ENCODE measurements around the gene PCBP3.
"Not testable (repeated sequence)": the region's sequence is repeated elsewhere in the genome, so short reads cannot be mapped to it uniquely, and the experiment has no call there.

Gene PCBP3

GRCh38 chr21:45945066-45945867 lies 301.7 kb downstream of the PCBP3 start:
- Histone ChIP-seq H3K36me3 (ENCODE audit: insufficient read depth, low read length) (no peaks in the 10 kb centered on the region), H3K4me1 (ENCODE audit: control insufficient read depth, insufficient read depth, low read length) (peaks cover 13% of the 10 kb centered on the region), H3K4me2 (ENCODE audit: low read length) (no peak overlapping the region), H3K4me3 (ENCODE audit: low read length) (no peak overlapping the region), H3K9ac (ENCODE audit: low read depth, low read length) (no peak overlapping the region), H3K9me3 (replicated peaks; ENCODE audit: low read length) (no peaks in the 10 kb centered on the region), H3K27me3 (ENCODE audit: control insufficient read depth, insufficient read depth, low read length) (peaks cover 25% of the 10 kb centered on the region)

- H3K27me3 ChIP-seq (ENCODE audit: control insufficient read depth, insufficient read depth, low read length): peaks cover 29% of the 10 kb centered on the region
- H3K4me3 ChIP-seq (ENCODE audit: low read length): no peak overlapping the region
- no peak overlapping the region for H3K4me2 ChIP-seq (ENCODE audit: low read length)
- no peak overlapping the region for H3K9ac ChIP-seq (ENCODE audit: low read depth, low read length)
- H3K36me3 ChIP-seq (ENCODE audit: insufficient read depth, low read length): no peaks in the 10 kb centered on the region
- peaks cover 18% of the 10 kb centered on the region for H3K4me1 ChIP-seq (ENCODE audit: control insufficient read depth, insufficient read depth, low read length)
- H3K9me3 ChIP-seq (replicated peaks; ENCODE audit: low read length): no peaks in the 10 kb centered on the region
Measured at GRCh38 chr21:45945868-45946210, 302.3 kb downstream of the PCBP3 start.

GRCh38 chr21:45947296-45947695 lies 303.8 kb downstream of the PCBP3 start:
- H3K9me3 ChIP-seq (replicated peaks; ENCODE audit: low read length): no peaks in the 10 kb centered on the region
- H3K9ac ChIP-seq (ENCODE audit: low read depth, low read length): no peak overlapping the region
- no peak overlapping the region for H3K4me2 ChIP-seq (ENCODE audit: low read length)
- no peaks in the 10 kb centered on the region for H3K36me3 ChIP-seq (ENCODE audit: insufficient read depth, low read length)
- H3K4me3 ChIP-seq (ENCODE audit: low read length): no peak overlapping the region
- H3K27me3 ChIP-seq (ENCODE audit: control insufficient read depth, insufficient read depth, low read length): peaks cover 36% of the 10 kb centered on the region
- H3K4me1 ChIP-seq (ENCODE audit: control insufficient read depth, insufficient read depth, low read length): peaks cover 26% of the 10 kb centered on the region

- no peaks in the 10 kb centered on the region for H3K36me3 ChIP-seq (ENCODE audit: insufficient read depth, low read length)
- H3K27me3 ChIP-seq (ENCODE audit: control insufficient read depth, insufficient read depth, low read length): peaks cover 36% of the 10 kb centered on the region
- H3K4me2 ChIP-seq (ENCODE audit: low read length): no peak overlapping the region
- H3K4me1 ChIP-seq (ENCODE audit: control insufficient read depth, insufficient read depth, low read length): peaks cover 26% of the 10 kb centered on the region
- H3K4me3 ChIP-seq (ENCODE audit: low read length): no peak overlapping the region
- no peaks in the 10 kb centered on the region for H3K9me3 ChIP-seq (replicated peaks; ENCODE audit: low read length)
- H3K9ac ChIP-seq (ENCODE audit: low read depth, low read length): no peak overlapping the region
Measured at GRCh38 chr21:45947716-45948255, 304.3 kb downstream of the PCBP3 start.

- Histone ChIP-seq H3K36me3 (ENCODE audit: insufficient read depth, low read length) (no peaks in the 10 kb centered on the region), H3K4me2 (ENCODE audit: low read length) (no peak overlapping the region), H3K9ac (ENCODE audit: low read depth, low read length) (no peak overlapping the region), H3K4me3 (ENCODE audit: low read length) (no peak overlapping the region), H3K27me3 (ENCODE audit: control insufficient read depth, insufficient read depth, low read length) (peaks cover 36% of the 10 kb centered on the region), H3K9me3 (replicated peaks; ENCODE audit: low read length) (no peaks in the 10 kb centered on the region), H3K4me1 (ENCODE audit: control insufficient read depth, insufficient read depth, low read length) (peaks cover 26% of the 10 kb centered on the region)
Measured at GRCh38 chr21:45948576-45949141, 305.1 kb downstream of the PCBP3 start.

DNA sequence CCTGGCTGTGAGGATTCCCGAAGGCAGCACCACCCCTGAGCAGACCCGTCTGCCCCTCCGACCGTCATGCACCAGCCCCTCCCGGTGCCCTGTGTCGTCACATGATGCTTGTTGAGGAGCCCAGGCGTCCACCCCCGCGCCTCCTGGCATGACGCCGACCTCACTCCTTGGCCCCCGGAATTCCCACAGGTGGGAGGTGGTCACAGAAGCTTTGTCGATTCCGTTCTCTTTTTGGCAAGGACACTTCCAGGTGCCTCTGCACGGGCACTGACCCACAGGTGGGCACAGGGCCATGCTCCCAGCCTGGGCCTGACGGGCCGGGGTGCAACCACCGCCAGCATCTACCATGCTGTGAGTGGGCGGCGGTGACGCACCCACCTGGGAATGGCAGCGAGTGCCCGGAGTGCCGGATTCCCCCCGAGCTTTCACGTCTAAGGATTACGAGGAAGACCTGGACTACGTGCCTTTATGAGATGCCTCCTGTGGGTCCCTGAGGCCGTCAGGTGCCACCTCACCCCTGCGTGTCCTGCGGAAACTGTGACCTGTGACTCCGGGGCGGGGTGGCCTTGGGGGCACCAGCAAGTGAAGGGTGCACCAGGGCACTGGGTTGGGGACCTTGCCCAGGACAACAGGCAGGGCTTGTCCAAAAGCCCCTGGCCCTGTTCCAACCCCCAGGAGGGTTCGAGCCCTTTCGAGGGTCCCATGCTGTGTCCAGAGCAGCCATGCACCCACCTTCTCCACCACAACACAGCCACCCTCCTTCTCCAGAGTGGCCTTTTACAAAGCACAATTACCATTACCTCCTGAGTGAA lies 306.6 kb downstream of the PCBP3 start:
- Histone ChIP-seq H3K9ac (ENCODE audit: low read depth, low read length) (no peak overlapping the region), H3K4me3 (ENCODE audit: low read length) (peak overlapping the region; percentile 56), H3K36me3 (ENCODE audit: insufficient read depth, low read length) (no peaks in the 10 kb centered on the region), H3K27me3 (ENCODE audit: control insufficient read depth, insufficient read depth, low read length) (peaks cover 36% of the 10 kb centered on the region), H3K9me3 (replicated peaks; ENCODE audit: low read length) (no peaks in the 10 kb centered on the region), H3K4me2 (ENCODE audit: low read length) (peak overlapping the region; percentile 76), H3K4me1 (ENCODE audit: control insufficient read depth, insufficient read depth, low read length) (peaks cover 34% of the 10 kb centered on the region)

DNA sequence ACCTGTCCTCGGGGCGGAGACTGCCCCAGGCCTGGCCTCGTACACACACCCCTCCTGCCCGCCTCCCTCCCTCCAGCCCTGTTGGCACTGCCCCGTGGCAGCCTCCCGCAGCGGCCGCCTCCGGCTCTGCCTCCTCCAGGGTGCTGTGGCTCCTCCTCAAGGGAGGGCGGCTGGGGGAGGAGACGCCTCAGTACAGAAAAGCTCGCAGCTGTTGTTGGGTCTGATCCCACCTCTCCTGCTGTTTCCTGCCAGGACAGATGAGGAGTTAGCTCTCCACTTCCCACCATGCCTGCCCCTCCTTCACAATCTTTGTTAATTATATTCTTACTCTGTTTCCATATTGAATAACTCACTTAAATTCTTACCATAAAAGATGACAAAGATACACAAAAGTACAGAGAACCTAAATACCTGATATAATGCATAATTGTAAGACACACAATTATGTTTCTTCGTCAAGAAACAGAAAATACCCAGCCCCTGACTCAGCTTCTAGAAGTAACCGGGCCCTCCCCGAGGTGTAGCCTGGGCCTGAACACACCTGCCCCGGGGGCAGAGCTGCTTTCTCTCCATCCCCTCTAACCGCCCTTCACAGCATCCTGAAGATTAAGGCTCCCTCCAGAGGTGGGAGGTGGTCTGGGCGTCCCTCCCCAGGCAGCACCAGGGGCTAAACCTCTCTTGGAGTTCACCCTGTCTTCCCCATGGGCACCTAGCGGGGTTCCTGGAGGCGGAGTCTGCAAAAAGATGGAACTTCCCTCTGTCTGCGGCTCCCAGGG lies 307.4 kb downstream of the PCBP3 start:
- Histone ChIP-seq H3K4me2 (ENCODE audit: low read length) (peak overlapping the region; percentile 76), H3K9ac (ENCODE audit: low read depth, low read length) (peak overlapping the region; percentile 31), H3K4me3 (ENCODE audit: low read length) (peak overlapping the region; percentile 56), H3K4me1 (ENCODE audit: control insufficient read depth, insufficient read depth, low read length) (peaks cover 34% of the 10 kb centered on the region), H3K36me3 (ENCODE audit: insufficient read depth, low read length) (no peaks in the 10 kb centered on the region), H3K9me3 (replicated peaks; ENCODE audit: low read length) (no peaks in the 10 kb centered on the region), H3K27me3 (ENCODE audit: control insufficient read depth, insufficient read depth, low read length) (peaks cover 36% of the 10 kb centered on the region)

GRCh38 chr21:45951676-45952075 lies 308.2 kb downstream of the PCBP3 start:
- no peaks in the 10 kb centered on the region for H3K9me3 ChIP-seq (replicated peaks; ENCODE audit: low read length)
- H3K4me1 ChIP-seq (ENCODE audit: control insufficient read depth, insufficient read depth, low read length): peaks cover 34% of the 10 kb centered on the region
- no peak overlapping the region for H3K4me2 ChIP-seq (ENCODE audit: low read length)
- peaks cover 36% of the 10 kb centered on the region for H3K27me3 ChIP-seq (ENCODE audit: control insufficient read depth, insufficient read depth, low read length)
- no peak overlapping the region for H3K9ac ChIP-seq (ENCODE audit: low read depth, low read length)
- no peak overlapping the region for H3K4me3 ChIP-seq (ENCODE audit: low read length)
- no peaks in the 10 kb centered on the region for H3K36me3 ChIP-seq (ENCODE audit: insufficient read depth, low read length)

GRCh38 chr21:45952527-45952926 lies 309.0 kb downstream of the PCBP3 start:
- Histone ChIP-seq H3K27me3 (ENCODE audit: control insufficient read depth, insufficient read depth, low read length) (peaks cover 30% of the 10 kb centered on the region), H3K4me1 (ENCODE audit: control insufficient read depth, insufficient read depth, low read length) (peaks cover 36% of the 10 kb centered on the region)
- H3K4me2 ChIP-seq (ENCODE audit: low read length); H3K4me3 ChIP-seq (ENCODE audit: low read length); H3K36me3 ChIP-seq (ENCODE audit: insufficient read depth, low read length); H3K9me3 ChIP-seq (replicated peaks; ENCODE audit: low read length); H3K9ac ChIP-seq (ENCODE audit: low read depth, low read length): not testable (repeated sequence)

DNA sequence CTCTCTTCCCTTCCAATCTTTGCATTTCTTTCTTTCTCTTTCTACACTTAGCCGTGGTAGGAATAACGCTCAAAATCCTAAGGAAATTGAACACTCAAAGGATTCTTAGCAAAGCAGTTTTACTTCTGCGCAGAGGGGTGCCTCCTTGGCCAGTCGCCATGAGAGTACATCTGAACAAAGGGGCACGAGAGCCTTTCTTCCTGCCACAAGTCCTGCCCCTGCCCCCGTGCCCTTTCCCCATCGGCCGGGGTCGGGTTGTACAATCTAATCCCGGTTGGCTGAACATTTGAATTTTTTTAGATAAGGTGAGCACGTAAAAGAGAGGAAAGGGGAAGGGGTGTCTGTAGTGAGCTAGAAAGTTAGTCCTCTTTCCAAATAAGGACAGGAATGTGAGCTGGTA lies 309.4 kb downstream of the PCBP3 start:
- no peak overlapping the region for H3K4me2 ChIP-seq (ENCODE audit: low read length)
- no peaks in the 10 kb centered on the region for H3K36me3 ChIP-seq (ENCODE audit: insufficient read depth, low read length)
- no peak overlapping the region for H3K4me3 ChIP-seq (ENCODE audit: low read length)
- H3K27me3 ChIP-seq (ENCODE audit: control insufficient read depth, insufficient read depth, low read length): peaks cover 26% of the 10 kb centered on the region
- H3K9me3 ChIP-seq (replicated peaks; ENCODE audit: low read length): no peaks in the 10 kb centered on the region
- no peak overlapping the region for H3K9ac ChIP-seq (ENCODE audit: low read depth, low read length)
- H3K4me1 ChIP-seq (ENCODE audit: control insufficient read depth, insufficient read depth, low read length): peaks cover 40% of the 10 kb centered on the region

GRCh38 chr21:45954261-45954660 lies 310.7 kb downstream of the PCBP3 start:
- Histone ChIP-seq H3K27me3 (ENCODE audit: control insufficient read depth, insufficient read depth, low read length) (peaks cover 18% of the 10 kb centered on the region), H3K9me3 (replicated peaks; ENCODE audit: low read length) (no peaks in the 10 kb centered on the region), H3K9ac (ENCODE audit: low read depth, low read length) (peak overlapping the region; percentile 59), H3K36me3 (ENCODE audit: insufficient read depth, low read length) (no peaks in the 10 kb centered on the region), H3K4me1 (ENCODE audit: control insufficient read depth, insufficient read depth, low read length) (peaks cover 46% of the 10 kb centered on the region), H3K4me3 (ENCODE audit: low read length) (no peak overlapping the region), H3K4me2 (ENCODE audit: low read length) (peak overlapping the region; percentile 45)
